Measurements from ENCODE around the gene BLTP3A. TPM values are rescaled to one million over a fixed set of nuclear protein-coding genes. Genes with fewer than 3 reads are reported as not detected.
"Not testable (repeated sequence)": the region's sequence is repeated elsewhere in the genome, so short reads cannot be mapped to it uniquely, and the experiment has no call there.

The BLTP3A gene
- total and polyA plus RNA-seq, 7 experiments from 2014 or later = 0.72 to 12.9 (median 11.7) TPM

DNA sequence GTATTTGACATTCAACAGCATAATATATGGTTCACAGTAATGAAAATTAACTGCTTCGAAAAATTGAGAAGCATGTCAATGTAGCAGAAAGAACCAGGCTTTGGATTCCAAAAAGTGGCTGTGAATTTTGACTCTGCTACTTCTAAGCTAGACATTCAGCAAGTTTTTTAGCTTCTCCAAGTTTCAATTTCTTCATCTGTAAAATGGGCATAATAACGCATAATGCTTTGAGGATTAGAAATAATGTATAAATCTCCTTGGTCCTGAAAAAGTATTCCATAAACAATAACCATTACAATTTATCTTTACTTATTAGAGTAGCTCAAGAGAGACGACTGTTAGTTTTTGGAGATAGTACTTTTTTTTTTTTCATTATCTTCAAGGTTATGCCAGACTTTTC is 7.7 kb downstream of the BLTP3A start:
- ATAC-seq (no peak), DNase-seq (no peak)
- Mint-ChIP-seq H3K27ac (no peak overlapping the region), H3K4me3 (no peak overlapping the region), H3K9me3 (no peaks in the 10 kb centered on the region), H3K36me3 (peaks cover 0 to 5% (median 2%) of the 10 kb centered on the region in 5 donors), H3K27me3 (no peaks in the 10 kb centered on the region), H3K4me1 (peaks cover 3 to 22% (median 14%) of the 10 kb centered on the region in 7 donors)
- H3K27ac ChIP-seq (ENCODE audit: low read depth, low read length) = no peak overlapping the region
- no peak overlapping the region for H3K4me3 ChIP-seq (ENCODE audit: low read length)
- H3K4me1 ChIP-seq (ENCODE audit: control insufficient read depth in 2 of 2, insufficient read depth in 2 of 2, low read length in 2 of 2) = no peaks in the 10 kb centered on the region
- POLR2A ChIA-PET = no interaction called here
- H3K27me3 ChIP-seq (ENCODE audit: control insufficient read depth in 2 of 2, insufficient read depth in 2 of 2, low read length in 2 of 2) = no peaks in the 10 kb centered on the region
- H3K36me3 ChIP-seq (ENCODE audit: control insufficient read depth in 2 of 3, insufficient read depth in 3 of 3, low read length in 3 of 3) = no peaks in the 10 kb centered on the region
- CTCF ChIA-PET = interaction anchor here (0.6 to 0.7 kb wide), 2 partner anchors 167 to 211 kb away, joined by 3 to 4 read pairs; no protein-coding TSS in a partner anchor
- H3K9me3 ChIP-seq (ENCODE audit: control insufficient read depth in 2 of 3, low read length in 3 of 3) = no peaks in the 10 kb centered on the region
- intact Hi-C loops (cut with micrococcal nuclease) = no loop called here

- no peaks in the 10 kb centered on the region for H3K9me3 Mint-ChIP-seq
- H3K4me3 Mint-ChIP-seq = no peak overlapping the region
- H3K4me3 ChIP-seq (ENCODE audit: low read length) = no peak overlapping the region
- H3K36me3 ChIP-seq (ENCODE audit: control insufficient read depth in 2 of 3, insufficient read depth in 3 of 3, low read length in 3 of 3) = no peaks in the 10 kb centered on the region
- ChIA-PET POLR2A (interaction anchor here (0.9 to 2.2 kb wide), 2 partner anchors 12 to 21 kb away, joined by 4 to 7 read pairs; partner anchors contain the start of gene BLTP3A), CTCF (no interaction called here)
- intact Hi-C loops (cut with micrococcal nuclease) = no loop called here
- no peak overlapping the region for H3K27ac ChIP-seq (ENCODE audit: low read depth, low read length)
- no peaks in the 10 kb centered on the region for H3K27me3 Mint-ChIP-seq
- DNase-seq (no peak), ATAC-seq (no peak)
- no peaks in the 10 kb centered on the region for H3K4me1 ChIP-seq (ENCODE audit: control insufficient read depth in 2 of 2, insufficient read depth in 2 of 2, low read length in 2 of 2)
- H3K27me3 ChIP-seq (ENCODE audit: control insufficient read depth in 2 of 2, insufficient read depth in 2 of 2, low read length in 2 of 2) = no peaks in the 10 kb centered on the region
- H3K27ac Mint-ChIP-seq = peak overlapping the region in 1 of 9 donors; percentile 67
- no peaks in the 10 kb centered on the region for H3K36me3 Mint-ChIP-seq
- peaks cover 0 to 18% (median 11%) of the 10 kb centered on the region in 7 donors for H3K4me1 Mint-ChIP-seq
- H3K9me3 ChIP-seq (ENCODE audit: control insufficient read depth in 2 of 3, low read length in 3 of 3) = no peaks in the 10 kb centered on the region
Measured at GRCh38 chr6:34804543-34804942, 12.7 kb downstream of the BLTP3A start.

DNA sequence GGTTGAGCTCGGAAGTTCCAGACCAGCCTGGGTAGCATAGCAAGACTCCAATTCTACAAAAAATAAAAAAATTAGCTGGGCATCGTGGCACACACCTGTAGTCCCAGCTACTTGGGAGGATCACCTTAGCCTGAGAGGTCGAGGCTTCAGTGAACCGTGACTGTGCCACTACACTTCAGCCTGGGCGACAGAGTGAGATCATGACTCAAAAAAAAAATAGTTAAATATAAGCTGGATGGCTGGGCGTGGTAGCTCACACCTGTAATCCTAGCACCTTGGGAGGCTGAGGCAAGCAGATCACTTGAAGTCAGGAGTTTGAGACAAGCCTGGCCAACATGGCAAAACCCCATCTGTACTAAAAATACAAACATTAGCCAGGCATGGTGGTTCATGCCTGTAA is 13.2 kb downstream of the BLTP3A start:
- ChIA-PET POLR2A (interaction anchor here (0.5 to 2.2 kb wide), 2 partner anchors 13 to 99 kb away, joined by 3 to 7 read pairs; partner anchors contain the start of gene BLTP3A), CTCF (interaction anchor here (0.6 kb wide), 1 partner anchor 1199 kb away, joined by 6 read pairs; no protein-coding TSS in a partner anchor)
- H3K9me3 ChIP-seq (ENCODE audit: control insufficient read depth in 2 of 3, low read length in 3 of 3); ATAC-seq; H3K4me1 ChIP-seq (ENCODE audit: control insufficient read depth in 2 of 2, insufficient read depth in 2 of 2, low read length in 2 of 2); H3K27me3 Mint-ChIP-seq; H3K27ac ChIP-seq (ENCODE audit: low read depth, low read length); H3K9me3 Mint-ChIP-seq; H3K27ac Mint-ChIP-seq; intact Hi-C loops (cut with micrococcal nuclease); H3K36me3 Mint-ChIP-seq; H3K4me3 Mint-ChIP-seq; H3K4me3 ChIP-seq (ENCODE audit: low read length); DNase-seq; H3K27me3 ChIP-seq (ENCODE audit: control insufficient read depth in 2 of 2, insufficient read depth in 2 of 2, low read length in 2 of 2); H3K36me3 ChIP-seq (ENCODE audit: control insufficient read depth in 2 of 3, insufficient read depth in 3 of 3, low read length in 3 of 3): not testable (repeated sequence)
- H3K4me1 Mint-ChIP-seq = peaks cover 0 to 18% (median 10%) of the 10 kb centered on the region in 7 donors

DNA sequence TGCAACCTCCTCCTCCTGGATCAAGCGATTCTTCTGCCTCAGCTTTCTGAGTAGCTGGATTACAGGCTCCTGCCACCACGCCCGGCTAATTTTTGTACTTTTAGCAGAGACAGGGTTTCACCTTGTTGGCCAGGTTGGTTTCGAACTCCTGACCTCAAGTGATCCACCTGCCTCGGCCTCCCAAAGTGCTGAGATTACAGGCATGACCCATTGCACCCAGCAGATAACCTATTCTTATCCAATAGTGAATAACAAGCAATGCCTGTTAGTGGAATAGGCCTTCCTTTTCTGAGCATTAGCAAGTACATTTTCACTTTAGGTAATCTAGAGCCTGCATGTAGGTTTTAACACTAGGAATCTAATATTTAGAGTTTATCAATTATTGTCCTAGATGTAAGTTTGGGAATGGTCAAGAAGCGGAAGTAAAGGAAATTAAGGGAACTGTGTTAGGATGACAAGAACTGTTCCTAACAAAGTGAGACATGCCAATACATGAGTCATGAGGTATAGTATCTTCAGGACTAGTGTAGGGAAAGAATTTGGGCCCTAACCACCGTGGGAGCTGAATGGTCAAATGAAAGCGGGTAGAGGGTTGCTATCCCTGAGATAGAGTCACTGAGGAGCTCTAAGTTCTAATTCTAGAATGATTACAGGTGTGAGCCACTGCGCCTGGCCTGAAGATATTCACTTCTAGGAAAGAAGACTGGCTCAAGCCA is 15.0 kb downstream of the BLTP3A start:
- H3K4me3 ChIP-seq (ENCODE audit: low read length) = no peak overlapping the region
- H3K9me3 Mint-ChIP-seq = no peaks in the 10 kb centered on the region
- CTCF ChIA-PET = interaction anchor here (0.6 kb wide), 1 partner anchor 82 kb away, joined by 3 read pairs; the partner anchor contains the start of gene ANKS1A
- H3K27me3 ChIP-seq (ENCODE audit: control insufficient read depth in 2 of 2, insufficient read depth in 2 of 2, low read length in 2 of 2) = no peaks in the 10 kb centered on the region
- DNase-seq (no peak), ATAC-seq (no peak)
- intact Hi-C loops (cut with micrococcal nuclease) = no loop called here
- POLR2A ChIA-PET = no interaction called here
- H3K4me3 Mint-ChIP-seq = no peak overlapping the region
- H3K36me3 ChIP-seq (ENCODE audit: control insufficient read depth in 2 of 3, insufficient read depth in 3 of 3, low read length in 3 of 3) = no peaks in the 10 kb centered on the region
- H3K36me3 Mint-ChIP-seq = no peaks in the 10 kb centered on the region
- H3K4me1 ChIP-seq (ENCODE audit: control insufficient read depth in 2 of 2, insufficient read depth in 2 of 2, low read length in 2 of 2) = no peaks in the 10 kb centered on the region
- no peaks in the 10 kb centered on the region for H3K27me3 Mint-ChIP-seq
- no peak overlapping the region for H3K27ac ChIP-seq (ENCODE audit: low read depth, low read length)
- no peak overlapping the region for H3K27ac Mint-ChIP-seq
- no peaks in the 10 kb centered on the region for H3K9me3 ChIP-seq (ENCODE audit: control insufficient read depth in 2 of 3, low read length in 3 of 3)
- H3K4me1 Mint-ChIP-seq = peaks cover 0 to 16% (median 6%) of the 10 kb centered on the region in 7 donors

DNA sequence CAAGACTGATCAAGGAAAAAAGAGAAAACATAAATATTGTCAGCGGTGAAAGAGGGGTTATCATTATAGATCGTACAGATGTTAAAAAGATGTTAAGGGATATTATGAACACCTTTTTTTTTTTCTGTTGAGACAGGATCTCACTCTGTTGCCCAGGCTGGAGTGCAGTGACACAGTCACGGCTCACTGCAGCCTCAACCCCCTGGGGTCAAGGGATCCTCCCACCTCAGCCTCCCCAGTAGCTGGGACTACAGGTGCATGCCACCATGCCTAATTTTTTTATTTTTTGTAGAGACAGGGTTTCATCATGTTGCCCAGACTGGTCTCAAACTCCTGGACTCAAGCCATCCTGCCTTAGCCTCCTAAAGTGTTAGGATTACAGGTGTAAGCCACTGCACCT is 16.6 kb downstream of the BLTP3A start:
- H3K4me3 Mint-ChIP-seq; CTCF ChIA-PET; H3K27ac ChIP-seq (ENCODE audit: low read depth, low read length); intact Hi-C loops (cut with micrococcal nuclease); H3K27me3 ChIP-seq (ENCODE audit: control insufficient read depth in 2 of 2, insufficient read depth in 2 of 2, low read length in 2 of 2); H3K4me1 ChIP-seq (ENCODE audit: control insufficient read depth in 2 of 2, insufficient read depth in 2 of 2, low read length in 2 of 2); DNase-seq; H3K36me3 Mint-ChIP-seq; H3K27me3 Mint-ChIP-seq; H3K9me3 ChIP-seq (ENCODE audit: control insufficient read depth in 2 of 3, low read length in 3 of 3); H3K36me3 ChIP-seq (ENCODE audit: control insufficient read depth in 2 of 3, insufficient read depth in 3 of 3, low read length in 3 of 3); H3K27ac Mint-ChIP-seq; POLR2A ChIA-PET; H3K9me3 Mint-ChIP-seq; H3K4me3 ChIP-seq (ENCODE audit: low read length); ATAC-seq: not testable (repeated sequence)
- H3K4me1 Mint-ChIP-seq = peaks cover 0 to 21% (median 6%) of the 10 kb centered on the region in 7 donors

DNA sequence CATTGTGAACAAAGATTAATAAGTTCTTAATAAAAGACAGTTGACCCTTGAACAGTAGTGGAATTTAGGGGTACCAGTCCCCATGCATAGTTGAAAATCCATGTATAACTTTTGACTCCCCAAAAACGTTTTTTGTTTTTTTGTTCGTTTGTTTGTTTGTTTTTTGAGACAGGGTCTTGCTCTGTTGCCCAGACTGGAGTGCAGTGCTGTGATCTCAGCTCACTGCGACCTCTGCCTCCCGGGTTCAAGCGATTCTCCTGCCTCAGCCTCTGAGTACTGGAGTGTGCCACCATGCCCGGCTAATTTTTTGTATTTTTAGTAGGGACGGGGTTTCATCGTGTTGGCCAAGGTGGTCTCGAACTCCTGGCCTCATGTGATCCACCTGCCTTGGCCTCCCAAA is 17.5 kb downstream of the BLTP3A start:
- H3K4me1 ChIP-seq (ENCODE audit: control insufficient read depth in 2 of 2, insufficient read depth in 2 of 2, low read length in 2 of 2); H3K27ac ChIP-seq (ENCODE audit: low read depth, low read length); H3K9me3 Mint-ChIP-seq; H3K36me3 ChIP-seq (ENCODE audit: control insufficient read depth in 2 of 3, insufficient read depth in 3 of 3, low read length in 3 of 3); H3K4me3 Mint-ChIP-seq; H3K9me3 ChIP-seq (ENCODE audit: control insufficient read depth in 2 of 3, low read length in 3 of 3); POLR2A ChIA-PET; CTCF ChIA-PET; H3K27ac Mint-ChIP-seq; H3K36me3 Mint-ChIP-seq; DNase-seq; intact Hi-C loops (cut with micrococcal nuclease); ATAC-seq; H3K27me3 ChIP-seq (ENCODE audit: control insufficient read depth in 2 of 2, insufficient read depth in 2 of 2, low read length in 2 of 2); H3K4me3 ChIP-seq (ENCODE audit: low read length); H3K27me3 Mint-ChIP-seq: not testable (repeated sequence)
- peaks cover 0 to 16% (median 5%) of the 10 kb centered on the region in 7 donors for H3K4me1 Mint-ChIP-seq

Data from naive thymus-derived CD4-positive, alpha-beta T cell (primary cell).